Epidermal melanocyte (primary cell): ENCODE data around the gene GLB1L2.

Experiments used
- DNase-seq: peaks from one replicate; pipeline ENCODE4 v3.0.0; 2011; ENCODE audit warnings: low spot score; ENCODE audit not compliant: insufficient read length

Gene GLB1L2

DNA sequence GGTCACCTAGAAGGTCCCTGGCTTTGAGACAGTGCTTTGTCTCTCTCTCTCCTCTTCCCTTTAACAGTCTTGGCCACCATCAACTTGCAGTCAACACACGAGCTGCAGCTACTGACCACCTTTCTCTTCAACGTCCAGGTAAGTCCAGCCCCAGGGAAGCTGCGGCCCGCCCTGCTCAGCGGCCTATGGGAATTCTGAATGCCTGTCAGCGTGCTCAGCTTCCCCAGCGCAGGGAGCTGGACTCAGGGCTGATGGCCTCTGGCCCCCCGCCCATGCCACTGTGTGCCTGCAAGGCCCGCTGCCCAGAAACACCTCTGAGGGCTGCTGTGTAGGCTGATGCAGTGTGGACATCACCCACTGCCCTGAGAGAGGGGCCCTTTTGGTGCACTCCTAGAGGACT is 32.5 kb downstream of the GLB1L2 start:
- no peak for DNase-seq

DNA sequence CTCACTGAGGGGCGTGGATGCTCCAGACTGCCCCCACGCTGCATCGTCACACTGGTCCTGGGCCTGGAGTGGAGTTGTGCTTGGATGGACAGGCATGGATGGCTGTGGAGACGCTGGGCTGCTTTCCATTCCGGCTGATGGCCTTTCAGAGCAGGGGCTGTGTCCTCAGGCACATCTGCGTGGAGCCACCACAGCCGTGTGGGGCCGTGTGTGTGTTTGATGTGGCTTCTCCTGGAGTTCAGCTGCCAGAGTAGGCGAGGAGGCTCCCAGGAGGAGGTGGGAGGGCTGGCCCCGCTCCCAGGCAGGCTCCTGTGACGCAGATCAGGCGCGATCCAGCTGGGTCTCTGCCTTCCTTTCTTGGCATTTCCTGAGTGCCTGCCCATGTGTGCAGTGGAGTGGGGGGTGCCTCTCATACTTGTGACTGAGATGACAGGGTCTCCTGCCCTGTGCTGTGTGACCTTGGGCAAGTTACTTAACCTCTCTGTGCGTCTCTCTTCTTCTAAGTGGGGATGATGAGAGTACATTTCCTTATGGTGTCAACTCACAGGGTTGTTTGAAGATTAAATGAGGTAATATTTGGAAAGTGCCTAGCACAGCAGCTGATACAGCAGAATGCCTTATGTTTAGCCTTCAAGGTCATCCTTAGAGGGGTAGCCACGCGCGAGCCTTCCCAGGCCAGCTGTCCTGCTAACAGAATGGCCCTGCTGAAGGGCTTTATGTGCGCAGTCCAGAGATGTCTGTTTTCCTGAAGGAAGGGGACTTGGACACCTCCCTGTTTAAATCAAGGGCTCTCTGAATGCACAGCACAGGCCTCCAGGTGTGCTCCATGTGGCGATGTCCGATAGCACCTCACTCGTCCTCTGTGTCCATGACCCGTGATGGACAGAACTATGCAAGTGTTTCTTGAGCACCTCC is 33.5 kb downstream of the GLB1L2 start:
- no peak for DNase-seq

DNA sequence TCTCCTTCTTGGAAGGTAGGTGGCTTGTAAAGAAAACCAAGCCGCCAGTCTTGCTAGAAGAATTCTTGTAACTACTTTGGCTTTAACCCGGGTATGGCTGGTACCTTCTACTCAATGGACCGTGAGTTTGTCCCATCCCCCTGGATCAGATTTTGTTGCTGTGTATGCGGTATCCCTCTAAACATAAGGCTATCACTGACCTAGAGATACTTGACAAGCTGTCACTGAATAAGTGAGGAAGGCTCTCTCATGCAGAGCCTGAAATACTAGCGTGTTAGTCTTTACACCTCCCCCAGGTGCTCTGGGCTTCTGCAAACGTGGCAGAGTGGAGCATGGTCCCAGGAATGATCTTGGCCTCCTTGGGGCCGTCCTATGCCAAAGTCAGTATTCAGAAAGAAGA is 34.5 kb downstream of the GLB1L2 start:
- no peak for DNase-seq

DNA sequence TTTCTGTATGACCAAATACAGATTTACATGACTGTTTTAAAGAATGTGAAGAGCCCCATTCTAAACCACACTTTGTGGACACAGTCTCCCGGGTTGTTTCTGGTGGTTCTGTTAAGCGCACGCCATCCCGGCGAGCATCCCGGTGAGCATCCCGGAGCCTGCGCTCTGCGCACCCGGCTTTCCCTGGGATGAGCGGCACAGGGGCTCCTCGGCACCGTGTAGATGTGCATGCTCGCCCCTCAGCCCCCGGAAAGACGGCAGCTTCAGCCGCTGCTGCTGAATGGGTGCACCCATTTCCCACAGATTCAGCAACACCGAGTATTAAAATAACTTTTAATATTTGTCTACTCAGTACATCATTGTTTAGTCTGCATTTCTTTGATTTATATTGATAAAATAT is 36.0 kb downstream of the GLB1L2 start:
- no peak for DNase-seq

DNA sequence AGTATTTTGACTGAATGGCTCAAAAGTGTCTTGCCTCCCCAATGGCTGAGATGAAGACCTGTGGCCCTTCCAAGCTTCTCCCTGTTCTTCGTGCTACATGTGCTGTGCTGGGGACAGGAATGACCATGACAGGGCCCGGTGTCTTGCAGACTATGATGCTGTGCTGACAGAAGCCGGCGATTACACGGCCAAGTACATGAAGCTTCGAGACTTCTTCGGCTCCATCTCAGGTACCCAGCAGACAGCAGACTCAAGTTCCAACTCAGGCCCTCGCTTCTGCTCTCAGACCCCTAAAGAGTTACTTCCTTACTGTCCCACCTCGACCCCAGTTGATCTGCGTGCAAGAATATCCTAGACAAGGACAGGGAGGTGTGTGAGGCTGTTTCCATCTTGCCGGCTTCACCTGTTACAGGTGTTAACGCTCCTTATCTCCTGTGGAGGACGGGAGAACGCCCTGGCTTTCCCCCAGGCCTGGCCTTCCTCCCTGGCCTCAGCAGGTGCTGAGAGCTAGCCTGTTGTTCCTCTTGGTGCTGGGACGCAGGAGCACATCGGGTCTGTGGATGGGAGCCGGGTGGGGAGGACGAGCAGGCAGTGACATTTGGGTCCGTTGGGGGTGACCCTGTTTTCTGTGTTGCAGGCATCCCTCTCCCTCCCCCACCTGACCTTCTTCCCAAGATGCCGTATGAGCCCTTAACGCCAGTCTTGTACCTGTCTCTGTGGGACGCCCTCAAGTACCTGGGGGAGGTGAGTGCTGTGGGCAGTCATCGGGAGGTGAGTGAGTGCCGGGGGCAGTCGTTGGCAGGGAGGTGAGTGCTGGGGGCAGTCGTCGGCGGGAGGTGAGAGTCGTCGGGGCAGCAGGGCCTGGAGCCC is 38.1 kb downstream of the GLB1L2 start:
- no peak for DNase-seq

DNA sequence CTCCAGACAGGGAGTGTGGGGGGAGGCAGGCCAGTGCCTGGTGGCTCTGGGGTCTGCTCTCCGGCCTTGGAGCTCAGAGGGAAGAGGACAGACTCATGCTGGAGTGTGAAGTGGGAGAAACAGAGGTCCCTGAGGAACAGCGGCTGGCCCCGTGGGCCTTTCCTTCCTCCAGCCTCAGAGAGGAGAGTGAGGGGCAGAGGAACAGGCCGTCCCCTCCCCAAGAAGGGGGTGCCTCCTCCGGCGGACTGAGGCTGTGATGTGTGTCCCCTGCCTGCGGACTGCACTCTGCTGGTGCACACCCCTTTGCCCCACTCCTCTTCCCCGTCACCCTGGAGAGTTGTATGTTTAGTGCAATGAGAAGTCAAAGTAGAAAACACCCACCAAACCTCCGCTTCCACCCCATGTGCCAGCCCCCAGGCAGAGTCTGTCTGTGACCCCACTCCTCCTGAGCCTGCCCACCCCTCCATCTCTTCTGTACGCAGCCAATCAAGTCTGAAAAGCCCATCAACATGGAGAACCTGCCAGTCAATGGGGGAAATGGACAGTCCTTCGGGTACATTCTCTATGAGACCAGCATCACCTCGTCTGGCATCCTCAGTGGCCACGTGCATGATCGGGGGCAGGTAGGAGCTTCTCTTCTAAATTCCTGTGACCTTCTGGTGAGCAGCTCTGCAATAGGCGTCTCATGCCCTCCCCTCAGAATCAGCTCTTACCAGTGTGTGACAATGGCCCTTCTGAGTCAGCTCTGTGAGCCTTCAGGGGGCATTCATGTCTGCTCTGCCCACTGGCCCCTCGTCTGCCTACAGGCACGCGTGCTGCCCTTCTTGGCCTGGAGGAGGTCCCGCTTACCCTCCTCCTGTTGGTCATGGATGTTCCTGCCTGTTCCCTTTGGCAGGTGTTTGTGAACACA is 39.0 kb downstream of the GLB1L2 start:
- no peak for DNase-seq

DNA sequence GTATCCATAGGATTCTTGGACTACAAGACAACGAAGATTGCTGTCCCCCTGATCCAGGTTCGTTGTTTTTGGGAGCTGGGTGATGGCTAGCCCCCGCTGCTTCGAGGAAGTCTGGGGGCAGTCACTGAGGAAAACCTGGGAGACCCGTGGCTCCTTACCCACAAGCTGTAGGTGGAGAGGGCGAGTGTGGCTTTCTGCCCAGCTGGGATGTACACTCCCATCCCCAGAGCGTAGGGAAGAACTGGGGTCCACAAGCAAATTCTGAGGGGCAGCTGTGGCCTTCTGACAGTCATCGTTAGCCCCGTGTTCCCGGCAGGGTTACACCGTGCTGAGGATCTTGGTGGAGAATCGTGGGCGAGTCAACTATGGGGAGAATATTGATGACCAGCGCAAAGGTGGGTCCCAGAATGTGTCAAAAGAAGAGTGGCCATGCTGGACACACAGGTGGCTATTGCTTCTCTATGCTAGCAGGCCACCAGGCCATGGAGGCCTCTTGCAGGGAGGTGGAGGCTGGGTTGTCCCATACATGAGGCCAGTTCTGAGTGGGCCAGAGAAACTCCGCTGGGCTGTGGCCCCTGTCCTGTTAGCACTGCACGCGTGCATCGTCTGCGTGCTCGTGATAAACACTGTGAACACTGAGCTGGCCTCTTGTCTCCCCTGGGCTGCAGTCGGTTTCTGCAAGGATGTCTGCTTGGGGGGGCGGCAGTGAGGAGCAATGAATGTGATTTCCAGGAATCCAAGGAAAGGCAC is 39.8 kb downstream of the GLB1L2 start:
- no peak for DNase-seq

DNA sequence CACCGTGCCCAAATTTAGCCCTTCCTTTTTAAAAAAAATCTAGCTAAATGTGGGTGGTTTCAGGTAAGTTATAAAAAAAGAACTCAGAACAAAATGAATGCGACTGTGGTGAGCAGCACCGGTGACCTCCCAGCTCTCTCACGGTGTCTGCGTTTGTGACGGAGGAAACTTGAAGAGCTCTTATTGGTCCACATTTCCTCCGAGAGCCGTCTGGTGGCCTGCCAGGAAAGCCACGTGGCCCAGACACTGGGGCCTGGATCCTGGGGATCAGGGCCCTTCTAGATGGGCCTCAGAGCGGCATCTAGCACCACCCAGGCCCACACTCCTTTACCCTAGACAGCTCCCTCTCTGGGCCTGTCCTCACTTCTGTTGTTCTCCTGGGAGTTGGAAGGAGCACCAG is 40.7 kb downstream of the GLB1L2 start:
- DNase-seq = no peak

DNA sequence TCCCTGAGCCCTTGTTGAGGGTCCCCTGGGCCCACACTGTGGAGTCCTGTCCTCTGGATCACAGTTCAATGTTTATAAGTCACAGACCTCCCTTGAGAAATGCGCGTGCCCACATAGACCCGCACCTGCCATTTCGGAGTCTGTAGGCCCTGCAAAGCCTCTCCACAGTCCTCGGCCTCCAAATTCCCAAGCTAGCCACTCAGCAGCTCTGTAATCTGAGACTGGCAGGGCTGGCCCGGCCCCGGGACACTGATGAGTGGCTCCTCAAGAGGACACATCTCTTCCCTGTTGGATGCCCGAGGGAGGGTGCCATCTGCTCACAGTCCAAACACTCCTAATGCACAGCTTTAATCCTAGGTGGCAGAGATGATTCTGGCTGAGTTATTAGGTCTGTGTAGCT is 41.2 kb downstream of the GLB1L2 start:
- no peak for DNase-seq

DNA sequence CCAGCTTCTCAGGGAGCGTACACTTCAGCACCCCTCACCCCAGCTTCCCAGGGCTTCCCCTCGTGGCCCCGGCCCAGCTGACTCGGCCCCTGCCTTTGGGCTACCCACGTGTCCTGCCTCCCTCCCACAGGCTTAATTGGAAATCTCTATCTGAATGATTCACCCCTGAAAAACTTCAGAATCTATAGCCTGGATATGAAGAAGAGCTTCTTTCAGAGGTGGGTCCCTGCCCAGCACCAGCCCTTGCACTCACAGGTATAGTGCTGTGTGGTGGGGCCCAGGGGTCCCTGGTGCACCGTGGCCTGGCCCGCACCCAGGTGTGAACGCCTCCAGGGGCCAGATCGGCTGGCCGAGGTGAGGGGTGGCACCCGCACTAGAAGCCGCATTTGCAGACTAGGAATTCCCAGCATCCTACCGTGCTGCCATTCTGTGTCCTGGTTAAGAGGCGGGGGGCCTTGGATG is 41.8 kb downstream of the GLB1L2 start:
- DNase-seq = no peak

DNA sequence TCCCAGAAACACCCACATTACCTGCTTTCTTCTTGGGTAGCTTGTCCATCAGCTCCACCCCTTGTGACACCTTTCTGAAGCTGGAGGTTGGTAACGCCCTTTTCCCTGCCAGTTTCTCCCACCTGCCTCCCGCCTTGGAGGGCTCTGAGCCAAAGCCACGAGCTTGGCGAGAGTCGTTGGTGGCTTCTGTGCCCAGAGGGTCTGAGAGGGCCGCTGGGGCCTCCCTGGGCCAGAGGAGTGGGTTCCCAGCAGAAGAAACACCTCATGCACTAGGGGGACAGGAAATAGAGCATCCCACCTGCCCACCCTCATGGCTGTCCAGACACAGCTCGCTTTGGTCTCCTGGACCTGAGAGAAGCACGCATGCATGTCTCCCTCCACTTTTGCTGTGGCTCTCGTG is 42.4 kb downstream of the GLB1L2 start:
- DNase-seq = no peak

DNA sequence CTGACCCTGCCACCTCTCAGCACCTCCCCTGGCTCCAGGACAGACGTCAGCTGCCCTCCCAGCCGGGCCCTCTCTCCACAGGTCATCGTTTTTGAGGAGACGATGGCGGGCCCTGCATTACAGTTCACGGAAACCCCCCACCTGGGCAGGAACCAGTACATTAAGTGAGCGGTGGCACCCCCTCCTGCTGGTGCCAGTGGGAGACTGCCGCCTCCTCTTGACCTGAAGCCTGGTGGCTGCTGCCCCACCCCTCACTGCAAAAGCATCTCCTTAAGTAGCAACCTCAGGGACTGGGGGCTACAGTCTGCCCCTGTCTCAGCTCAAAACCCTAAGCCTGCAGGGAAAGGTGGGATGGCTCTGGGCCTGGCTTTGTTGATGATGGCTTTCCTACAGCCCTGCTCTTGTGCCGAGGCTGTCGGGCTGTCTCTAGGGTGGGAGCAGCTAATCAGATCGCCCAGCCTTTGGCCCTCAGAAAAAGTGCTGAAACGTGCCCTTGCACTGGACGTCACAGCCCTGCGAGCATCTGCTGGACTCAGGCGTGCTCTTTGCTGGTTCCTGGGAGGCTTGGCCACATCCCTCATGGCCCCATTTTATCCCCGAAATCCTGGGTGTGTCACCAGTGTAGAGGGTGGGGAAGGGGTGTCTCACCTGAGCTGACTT is 43.2 kb downstream of the GLB1L2 start:
- no peak for DNase-seq

DNA sequence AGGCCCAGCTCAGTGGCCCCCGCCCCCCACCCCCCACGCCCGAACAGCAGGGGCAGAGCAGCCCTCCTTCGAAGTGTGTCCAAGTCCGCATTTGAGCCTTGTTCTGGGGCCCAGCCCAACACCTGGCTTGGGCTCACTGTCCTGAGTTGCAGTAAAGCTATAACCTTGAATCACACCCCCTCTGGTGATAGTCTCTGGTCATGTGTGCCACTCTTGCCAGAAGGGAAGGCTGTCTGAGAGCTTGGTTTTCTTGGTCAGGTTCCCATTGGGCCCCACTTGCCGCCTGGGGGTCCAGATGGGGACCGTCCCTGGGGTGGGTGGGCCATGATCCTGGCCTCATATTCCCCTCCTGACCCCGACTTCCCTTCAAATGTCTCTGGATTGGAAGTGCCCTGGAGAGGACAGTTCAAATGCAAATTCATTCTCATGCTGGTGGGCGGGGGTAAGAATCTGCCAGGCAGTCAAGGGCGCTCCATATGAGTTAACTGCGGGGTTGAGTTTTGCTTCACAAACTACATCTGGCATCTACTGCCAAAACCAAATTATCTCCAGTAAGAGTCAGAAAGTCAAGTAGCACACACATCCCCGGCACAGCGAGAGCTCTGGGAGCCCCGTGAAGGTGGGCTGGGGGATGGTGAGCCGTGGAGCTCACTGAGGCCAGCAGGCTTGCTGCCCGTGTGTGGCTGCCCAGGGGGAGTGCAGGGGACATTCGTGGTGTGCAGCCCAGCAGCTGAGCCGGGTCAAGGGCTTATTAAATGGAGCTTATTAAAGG is 44.5 kb downstream of the GLB1L2 start:
- DNase-seq = no peak

DNA sequence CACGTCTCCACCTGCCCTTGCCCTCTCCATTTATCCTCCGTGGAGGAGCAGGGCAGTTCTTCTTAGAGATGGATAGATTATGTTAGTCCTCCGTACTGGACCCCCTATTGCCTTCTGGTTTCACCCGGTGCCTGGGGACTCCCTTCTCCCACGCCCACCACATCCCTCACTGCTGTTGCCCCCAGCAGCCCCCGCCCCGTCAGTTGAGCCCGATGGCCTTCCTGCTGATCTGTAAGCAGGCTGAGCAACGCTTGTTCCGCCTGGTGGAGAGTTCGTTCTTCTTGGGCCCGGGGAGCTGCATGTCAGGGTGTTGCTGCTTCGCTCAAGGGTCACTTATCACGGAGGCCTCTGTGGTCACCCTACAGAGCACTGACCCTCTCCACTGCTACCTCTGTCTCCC is 46.1 kb downstream of the GLB1L2 start:
- DNase-seq = no peak

DNA sequence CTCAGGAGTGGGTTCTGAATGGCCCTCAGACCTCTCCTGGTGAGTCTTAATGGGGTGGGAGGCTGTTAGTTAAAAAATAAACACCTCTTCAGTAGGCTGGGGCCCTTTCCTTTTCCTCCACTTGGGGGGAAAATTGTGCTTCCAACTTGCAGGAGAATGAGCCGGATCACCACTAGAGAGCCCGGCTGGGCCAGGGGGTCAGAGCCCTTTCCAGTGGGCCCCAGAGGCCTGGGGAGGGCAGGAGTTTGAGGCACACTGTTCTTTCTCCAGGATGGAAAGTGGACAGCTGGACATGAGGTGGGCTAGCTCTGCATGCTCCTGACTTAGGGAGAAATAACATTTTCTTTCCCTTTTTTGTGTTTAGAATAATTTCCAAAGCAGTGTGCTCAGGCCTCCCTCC is 47.5 kb downstream of the GLB1L2 start:
- no peak for DNase-seq

DNA sequence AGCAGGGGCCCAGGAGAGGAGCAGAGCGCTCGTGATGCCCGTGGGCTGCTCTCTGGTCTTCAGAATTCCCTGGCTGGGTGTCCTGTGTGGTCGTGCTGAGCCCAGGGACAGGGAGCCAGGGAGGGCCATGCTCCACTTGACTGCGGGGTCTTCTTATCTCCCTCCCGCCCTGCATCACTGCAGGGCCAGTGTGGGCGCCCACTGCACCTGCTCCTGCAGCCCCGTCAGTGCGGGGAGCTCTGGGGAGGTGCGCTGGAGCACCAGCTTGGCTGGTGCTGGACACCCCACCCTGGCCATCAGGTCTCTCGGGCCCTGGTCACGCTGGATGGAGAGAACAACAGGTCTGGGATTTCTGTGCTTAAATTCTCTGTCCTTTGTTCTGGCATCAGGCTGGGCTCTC is 48.4 kb downstream of the GLB1L2 start:
- DNase-seq = no peak

DNA sequence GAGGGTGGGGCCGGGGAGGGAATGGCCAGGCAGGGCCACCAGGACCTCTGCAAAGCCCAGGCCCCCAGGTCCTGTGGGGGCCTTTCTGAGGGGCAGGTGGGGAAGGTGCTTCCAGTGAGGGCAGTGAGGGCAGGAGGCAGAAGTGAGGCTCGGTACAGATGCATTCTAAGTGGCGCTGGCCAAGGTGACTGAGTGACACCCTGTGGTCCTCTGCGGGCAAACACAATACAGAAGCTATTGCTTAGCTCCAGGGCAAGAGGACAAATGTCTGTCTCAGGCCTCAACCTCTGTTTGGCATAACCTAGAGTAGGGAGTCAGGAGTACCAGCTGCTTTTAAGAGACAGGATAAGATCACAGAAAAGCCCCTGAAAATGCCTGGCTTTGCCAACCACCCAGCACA is 49.0 kb downstream of the GLB1L2 start:
- DNase-seq = no peak

DNA sequence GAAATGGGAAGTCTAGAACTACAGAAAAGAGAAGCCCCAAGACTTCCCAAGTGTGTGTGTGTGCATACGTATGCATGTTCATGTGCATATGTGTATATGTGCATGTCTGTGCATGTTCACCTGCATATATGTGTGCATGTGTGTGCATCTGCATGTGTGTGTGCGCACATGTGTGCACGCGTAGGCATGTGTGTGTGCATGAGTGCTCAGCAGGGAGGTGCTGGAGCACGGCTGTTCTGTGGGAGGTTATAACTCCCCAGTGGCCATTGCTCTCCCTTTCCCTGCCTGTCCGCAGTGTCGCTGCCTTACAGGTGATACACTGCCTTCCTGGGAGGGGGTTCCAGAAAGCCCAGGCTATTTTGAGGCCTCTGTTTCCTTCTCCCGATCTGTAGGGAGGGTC is 50.5 kb downstream of the GLB1L2 start:
- DNase-seq = no peak

DNA sequence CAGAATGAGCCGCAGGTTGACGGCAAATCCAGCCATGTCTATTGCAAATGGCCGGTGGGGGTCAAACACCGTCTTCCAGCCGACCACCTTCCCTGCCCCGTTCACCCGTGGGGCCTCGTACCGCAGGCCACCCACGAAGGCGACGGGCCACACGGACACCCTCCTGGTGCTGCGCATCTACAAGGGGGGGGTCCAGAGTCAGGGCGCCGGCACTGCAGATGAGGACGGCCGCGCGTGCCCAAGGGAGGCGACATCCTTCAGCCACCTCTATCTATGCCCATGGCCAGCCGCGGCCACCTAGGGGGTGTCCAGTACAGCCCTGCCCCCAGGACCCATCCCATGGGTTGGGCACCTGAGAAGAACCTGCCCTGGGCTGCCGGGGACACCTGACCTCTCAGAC is 51.0 kb downstream of the GLB1L2 start:
- no peak for DNase-seq
